ENCODE data around the gene KIR3DL3. TPM values are rescaled to one million over a fixed set of nuclear protein-coding genes. Genes with fewer than 3 reads are reported as not detected.
"Not testable (repeated sequence)": the region's sequence is repeated elsewhere in the genome, so short reads cannot be mapped to it uniquely, and the experiment has no call there.

The KIR3DL3 gene
- total and polyA plus RNA-seq, 2 donors from 2014 or later: not detected

- no peaks in the 10 kb centered on the region for H3K4me1 ChIP-seq (ENCODE audit: control insufficient read depth in 2 of 3, insufficient read depth in 2 of 3, low read depth in 1 of 3, low read length in 3 of 3)
- FAIRE-seq (no peak), DNase-seq (no peak)
- no peak overlapping the region for H3K27ac ChIP-seq (ENCODE audit: low read depth in 2 of 2, low read length in 2 of 2)
- no peaks in the 10 kb centered on the region for H3K36me3 ChIP-seq (ENCODE audit: control insufficient read depth in 2 of 3, insufficient read depth in 3 of 3, low read length in 3 of 3)
- H3K27me3 ChIP-seq (ENCODE audit: control insufficient read depth, insufficient read depth, low read length): no peaks in the 10 kb centered on the region
- intact Hi-C loops (cut with DNase I): no loop called here
- no peak overlapping the region for H3K4me3 ChIP-seq (ENCODE audit: low read length in 3 of 3)
- TF ChIP-seq CTCF (IDR thresholded peaks at IDR 0.05; ENCODE audit: borderline replicate concordance, extremely low read depth, insufficient read depth): no peak
- H3K9ac ChIP-seq (ENCODE audit: low read length in 3 of 3): no peak overlapping the region
- no peaks in the 10 kb centered on the region for H3K9me3 ChIP-seq (ENCODE audit: control insufficient read depth in 2 of 3, insufficient read depth in 1 of 3, low read length in 3 of 3)
Measured at GRCh38 chr19:54709212-54709948, 14.9 kb upstream of the KIR3DL3 start.

GRCh38 chr19:54709956-54710355, 14.3 kb upstream of the KIR3DL3 start:
- H3K9ac ChIP-seq (ENCODE audit: low read length in 3 of 3); H3K36me3 ChIP-seq (ENCODE audit: control insufficient read depth in 2 of 3, insufficient read depth in 3 of 3, low read length in 3 of 3); DNase-seq; H3K4me1 ChIP-seq (ENCODE audit: control insufficient read depth in 2 of 3, insufficient read depth in 2 of 3, low read depth in 1 of 3, low read length in 3 of 3); intact Hi-C loops (cut with DNase I); H3K27me3 ChIP-seq (ENCODE audit: control insufficient read depth, insufficient read depth, low read length); FAIRE-seq; H3K4me3 ChIP-seq (ENCODE audit: low read length in 3 of 3); H3K9me3 ChIP-seq (ENCODE audit: control insufficient read depth in 2 of 3, insufficient read depth in 1 of 3, low read length in 3 of 3); H3K27ac ChIP-seq (ENCODE audit: low read depth in 2 of 2, low read length in 2 of 2): not testable (repeated sequence)

GRCh38 chr19:54724644-54725043, 402 bp downstream of the KIR3DL3 start:
- DNase-seq: no peak
- Histone ChIP-seq H3K4me3 (ENCODE audit: low read length in 3 of 3) (no peak overlapping the region), H3K4me1 (ENCODE audit: control insufficient read depth in 2 of 3, insufficient read depth in 2 of 3, low read depth in 1 of 3, low read length in 3 of 3) (no peaks in the 10 kb centered on the region), H3K27ac (ENCODE audit: low read depth in 2 of 2, low read length in 2 of 2) (no peak overlapping the region), H3K9me3 (ENCODE audit: control insufficient read depth in 2 of 3, insufficient read depth in 1 of 3, low read length in 3 of 3) (peaks cover 0 to 15% (median under 1%) of the 10 kb centered on the region in 3 donors), H3K27me3 (ENCODE audit: control insufficient read depth, insufficient read depth, low read length) (no peaks in the 10 kb centered on the region), H3K36me3 (ENCODE audit: control insufficient read depth in 2 of 3, insufficient read depth in 3 of 3, low read length in 3 of 3) (no peaks in the 10 kb centered on the region), H3K9ac (ENCODE audit: low read length in 3 of 3) (no peak overlapping the region)
- no peak for TF ChIP-seq CTCF (IDR thresholded peaks at IDR 0.05; ENCODE audit: borderline replicate concordance, extremely low read depth, insufficient read depth)
- no peak for FAIRE-seq
- intact Hi-C loops (cut with DNase I): no loop called here

- intact Hi-C loops (cut with DNase I): no loop called here
- Histone ChIP-seq H3K27ac (ENCODE audit: low read depth in 2 of 2, low read length in 2 of 2) (no peak overlapping the region), H3K36me3 (ENCODE audit: control insufficient read depth in 2 of 3, insufficient read depth in 3 of 3, low read length in 3 of 3) (no peaks in the 10 kb centered on the region), H3K4me3 (ENCODE audit: low read length in 3 of 3) (no peak overlapping the region), H3K9me3 (ENCODE audit: control insufficient read depth in 2 of 3, insufficient read depth in 1 of 3, low read length in 3 of 3) (peaks cover 0 to 14% (median 0%) of the 10 kb centered on the region in 3 donors), H3K4me1 (ENCODE audit: control insufficient read depth in 2 of 3, insufficient read depth in 2 of 3, low read depth in 1 of 3, low read length in 3 of 3) (no peaks in the 10 kb centered on the region), H3K9ac (ENCODE audit: low read length in 3 of 3) (no peak overlapping the region), H3K27me3 (ENCODE audit: control insufficient read depth, insufficient read depth, low read length) (no peaks in the 10 kb centered on the region)
- FAIRE-seq (no peak), DNase-seq (no peak)
- no peak for TF ChIP-seq CTCF (IDR thresholded peaks at IDR 0.05; ENCODE audit: borderline replicate concordance, extremely low read depth, insufficient read depth)
Measured at GRCh38 chr19:54725321-54725720, 1.1 kb downstream of the KIR3DL3 start.

Data from kidney (tissue), 14 donors.